GM18909 (cell line): ENCODE measurements around the gene LCMT2.

Source experiments
- ATAC-seq: cut with Tn5 transposase; IDR thresholded peaks from one replicate; pipeline ENCODE4 v1.9.1; 2021; ENCODE audit warnings: mild to moderate bottlenecking; ENCODE audit not compliant: unreplicated experiment, poor library complexity

The LCMT2 gene

GRCh38 chr15:43329960-43330779, at the start of gene LCMT2:
TSS of gene LCMT2 (minus strand) at chr15:43330573. CDS start at chr15:43330489, 84 bp downstream.
- peak; percentile 95 for ATAC-seq

- ATAC-seq: no peak
These were observed 48.2 kb upstream of the LCMT2 start for GRCh38 chr15:43378601-43379000.

GRCh38 chr15:43376017-43376705, 45.8 kb upstream of the LCMT2 start:
- ATAC-seq: no peak

GRCh38 chr15:43370975-43371974, 40.9 kb upstream of the LCMT2 start, which contains the start of the genes TUBGCP4 and ZSCAN29:
TSS of gene TUBGCP4 (plus strand) at chr15:43371101. CDS start at chr15:43371355, 254 bp downstream.
TSS of gene ZSCAN29 (minus strand) at chr15:43371043. CDS start at chr15:43369913, 1,130 bp downstream.
- peak; percentile 81 for ATAC-seq

GRCh38 chr15:43370310-43370974, 40.1 kb upstream of the LCMT2 start:
- ATAC-seq: peak; percentile 49

GRCh38 chr15:43361313-43361903, 31.0 kb upstream of the LCMT2 start:
- no peak for ATAC-seq

- ATAC-seq: no peak
These were observed 30.4 kb upstream of the LCMT2 start for GRCh38 chr15:43360821-43361220.

- ATAC-seq: no peak
These were observed 22.5 kb upstream of the LCMT2 start for GRCh38 chr15:43352693-43353382.

GRCh38 chr15:43347114-43347513, 16.7 kb upstream of the LCMT2 start:
- no peak for ATAC-seq

- no peak for ATAC-seq
These were observed 15.9 kb upstream of the LCMT2 start for GRCh38 chr15:43346305-43346704.

GRCh38 chr15:43330780-43331087, 361 bp upstream of the LCMT2 start:
- ATAC-seq: peak; percentile 23

GRCh38 chr15:43329217-43329959, 985 bp downstream of the LCMT2 start:
- no peak for ATAC-seq

- ATAC-seq: no peak
These were observed 5.2 kb downstream of the LCMT2 start for GRCh38 chr15:43325039-43325684.

- ATAC-seq: no peak
These were observed 11.2 kb downstream of the LCMT2 start for GRCh38 chr15:43318990-43319771.

GRCh38 chr15:43317566-43318184, 12.7 kb downstream of the LCMT2 start:
- ATAC-seq: no peak

GRCh38 chr15:43316971-43317346, 13.4 kb downstream of the LCMT2 start:
- no peak for ATAC-seq
